Uterus (tissue), 2 donors: Measurements from ENCODE around the gene TARS1.

Experiments used
- CTCF ChIP-seq, 4 experiments: fragments of 200-600 bp in 2 of 4; fragments of 450-650 bp in 2 of 4; sonication (generic) in 2 of 4; IDR thresholded peaks; one replicate each; pipeline ENCODE4 v1.5.1; 2016 to 2019; ENCODE audit warnings: antibody characterized with exemption in 4 of 4, mild to moderate bottlenecking in 2 of 4, moderate library complexity in 1 of 4
- POLR2A ChIP-seq, 2 donors: fragments of 450-650 bp; IDR thresholded peaks; one replicate each; pipeline ENCODE4 v1.6.1; 2016; ENCODE audit warnings: antibody characterized with exemption in 2 of 2, mild to moderate bottlenecking in 1 of 2, moderate library complexity in 1 of 2

GRCh38 chr5:33479311-33479710 is 38.5 kb downstream of the TARS1 start:
- no peak for TF ChIP-seq CTCF (IDR thresholded peaks at IDR 0.05)
- TF ChIP-seq POLR2A (IDR thresholded peaks at IDR 0.05), result no peak
